Hematopoietic multipotent progenitor cell treated with erythropoietin and hydrocortisone succinate and interleukin-3 and kit ligand, for 6 days (in vitro differentiated cells): ENCODE data around the gene RNF224.
"Not testable (repeated sequence)": the region's sequence is repeated elsewhere in the genome, so short reads cannot be mapped to it uniquely, and the experiment has no call there.

ENCODE experiments used
- DNase-seq: peaks from one replicate; pipeline ENCODE4 v3.0.0-alpha.2; 2015

The RNF224 gene

DNA sequence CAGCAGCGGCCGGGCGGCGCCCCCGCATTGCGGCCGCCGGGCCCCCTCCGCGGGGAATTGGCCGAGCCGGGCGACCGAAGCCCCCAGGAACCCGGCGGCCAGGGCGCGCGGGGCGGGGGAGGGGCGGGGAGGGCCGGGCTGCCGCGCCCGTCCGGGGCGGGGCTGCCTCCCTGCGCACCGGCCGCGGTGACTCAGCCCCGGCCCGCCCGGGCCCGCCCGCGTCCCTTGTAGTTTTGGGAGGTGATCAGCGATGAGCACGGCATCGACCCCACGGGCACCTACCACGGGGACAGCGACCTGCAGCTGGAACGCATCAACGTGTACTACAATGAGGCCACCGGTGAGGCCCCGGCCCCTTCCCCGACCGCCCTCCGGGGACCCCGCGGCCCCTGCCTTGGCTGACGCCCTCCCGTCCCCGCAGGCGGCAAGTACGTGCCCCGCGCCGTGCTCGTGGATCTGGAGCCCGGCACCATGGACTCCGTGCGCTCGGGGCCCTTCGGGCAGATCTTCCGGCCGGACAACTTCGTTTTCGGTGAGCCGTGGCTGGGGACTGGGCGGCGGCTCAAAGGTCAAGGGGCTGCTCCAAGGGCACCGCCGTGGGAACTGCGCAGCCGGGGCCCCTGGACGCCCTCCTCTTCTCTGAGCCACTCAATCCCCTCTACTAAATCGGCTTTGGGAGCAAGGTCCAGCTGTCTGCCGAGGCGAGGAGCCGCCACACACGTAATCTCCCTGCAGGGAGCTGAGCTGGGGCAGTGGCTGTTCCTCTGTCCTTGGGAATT lies 14.4 kb downstream of the RNF224 start:
- peak; percentile 78 for DNase-seq

DNA sequence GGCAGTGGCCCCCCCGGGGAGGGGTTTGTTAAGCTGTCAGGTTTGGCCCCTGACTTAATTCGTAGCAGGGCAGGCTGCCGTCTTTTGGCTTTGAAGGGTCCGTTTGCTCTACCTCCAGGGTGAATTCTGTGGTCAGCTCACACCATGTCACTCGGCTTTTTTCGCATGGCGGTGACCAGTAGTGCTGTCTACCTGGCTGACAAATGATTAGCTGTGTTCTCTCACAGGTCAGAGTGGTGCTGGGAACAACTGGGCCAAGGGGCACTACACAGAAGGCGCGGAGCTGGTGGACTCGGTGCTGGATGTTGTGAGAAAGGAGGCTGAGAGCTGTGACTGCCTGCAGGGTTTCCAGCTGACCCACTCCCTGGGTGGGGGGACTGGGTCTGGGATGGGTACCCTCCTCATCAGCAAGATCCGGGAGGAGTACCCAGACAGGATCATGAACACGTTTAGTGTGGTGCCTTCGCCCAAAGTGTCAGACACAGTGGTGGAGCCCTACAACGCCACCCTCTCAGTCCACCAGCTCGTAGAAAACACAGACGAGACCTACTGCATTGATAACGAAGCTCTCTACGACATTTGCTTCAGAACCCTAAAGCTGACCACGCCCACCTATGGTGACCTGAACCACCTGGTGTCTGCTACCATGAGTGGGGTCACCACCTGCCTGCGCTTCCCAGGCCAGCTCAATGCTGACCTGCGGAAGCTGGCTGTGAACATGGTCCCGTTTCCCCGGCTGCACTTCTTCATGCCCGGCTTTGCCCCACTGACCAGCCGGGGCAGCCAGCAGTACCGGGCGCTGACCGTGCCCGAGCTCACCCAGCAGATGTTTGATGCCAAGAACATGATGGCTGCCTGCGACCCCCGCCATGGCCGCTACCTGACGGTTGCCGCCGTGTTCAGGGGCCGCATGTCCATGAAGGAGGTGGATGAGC lies 15.2 kb downstream of the RNF224 start:
- DNase-seq: no peak

DNA sequence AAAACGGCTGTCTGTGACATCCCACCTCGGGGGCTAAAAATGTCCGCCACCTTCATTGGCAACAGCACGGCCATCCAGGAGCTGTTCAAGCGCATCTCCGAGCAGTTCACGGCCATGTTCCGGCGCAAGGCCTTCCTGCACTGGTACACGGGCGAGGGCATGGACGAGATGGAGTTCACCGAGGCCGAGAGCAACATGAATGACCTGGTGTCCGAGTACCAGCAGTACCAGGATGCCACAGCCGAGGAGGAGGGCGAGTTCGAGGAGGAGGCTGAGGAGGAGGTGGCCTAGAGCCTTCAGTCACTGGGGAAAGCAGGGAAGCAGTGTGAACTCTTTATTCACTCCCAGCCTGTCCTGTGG lies 15.9 kb downstream of the RNF224 start:
- DNase-seq: not testable (repeated sequence)

DNA sequence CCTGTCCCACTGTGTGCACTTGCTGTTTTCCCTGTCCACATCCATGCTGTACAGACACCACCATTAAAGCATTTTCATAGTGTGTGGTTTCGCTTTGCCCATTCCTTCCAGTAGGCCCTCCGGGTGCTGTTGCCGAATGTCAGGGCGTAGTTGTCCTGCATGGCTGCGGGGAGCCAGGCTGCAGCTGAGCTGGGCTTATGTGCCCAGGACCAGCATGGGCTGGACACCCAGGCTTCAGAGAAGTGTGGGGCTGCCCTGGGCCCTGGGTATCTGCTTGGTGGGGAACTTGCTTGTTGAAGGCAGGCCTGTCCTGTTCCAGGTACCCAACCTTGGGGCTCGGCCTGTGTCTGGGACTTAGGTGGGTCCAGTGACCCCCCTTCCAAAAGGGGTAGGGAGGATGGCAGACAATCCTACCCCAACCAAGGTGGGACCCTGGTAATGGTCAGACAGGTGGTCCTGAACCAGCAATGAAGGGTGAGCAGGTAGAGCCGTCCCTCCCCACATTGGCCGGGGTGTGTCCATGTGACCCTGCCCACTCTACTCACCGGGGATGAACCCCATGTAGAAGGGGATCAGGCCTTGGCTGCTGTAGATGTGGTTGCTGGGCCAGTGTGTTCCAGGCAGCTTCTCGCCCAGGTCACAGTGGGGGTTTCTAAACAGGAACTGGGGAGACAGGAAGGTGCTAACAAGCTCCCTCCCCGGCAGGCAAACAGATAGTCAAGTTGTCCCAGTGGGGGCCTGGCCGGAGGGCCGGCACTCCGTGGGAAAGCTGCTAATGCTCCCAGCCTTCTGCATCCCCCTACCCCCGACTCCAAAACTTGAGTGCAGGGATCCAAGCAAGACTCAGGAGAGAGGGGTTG lies 16.6 kb downstream of the RNF224 start:
- DNase-seq: peak; percentile 46

DNA sequence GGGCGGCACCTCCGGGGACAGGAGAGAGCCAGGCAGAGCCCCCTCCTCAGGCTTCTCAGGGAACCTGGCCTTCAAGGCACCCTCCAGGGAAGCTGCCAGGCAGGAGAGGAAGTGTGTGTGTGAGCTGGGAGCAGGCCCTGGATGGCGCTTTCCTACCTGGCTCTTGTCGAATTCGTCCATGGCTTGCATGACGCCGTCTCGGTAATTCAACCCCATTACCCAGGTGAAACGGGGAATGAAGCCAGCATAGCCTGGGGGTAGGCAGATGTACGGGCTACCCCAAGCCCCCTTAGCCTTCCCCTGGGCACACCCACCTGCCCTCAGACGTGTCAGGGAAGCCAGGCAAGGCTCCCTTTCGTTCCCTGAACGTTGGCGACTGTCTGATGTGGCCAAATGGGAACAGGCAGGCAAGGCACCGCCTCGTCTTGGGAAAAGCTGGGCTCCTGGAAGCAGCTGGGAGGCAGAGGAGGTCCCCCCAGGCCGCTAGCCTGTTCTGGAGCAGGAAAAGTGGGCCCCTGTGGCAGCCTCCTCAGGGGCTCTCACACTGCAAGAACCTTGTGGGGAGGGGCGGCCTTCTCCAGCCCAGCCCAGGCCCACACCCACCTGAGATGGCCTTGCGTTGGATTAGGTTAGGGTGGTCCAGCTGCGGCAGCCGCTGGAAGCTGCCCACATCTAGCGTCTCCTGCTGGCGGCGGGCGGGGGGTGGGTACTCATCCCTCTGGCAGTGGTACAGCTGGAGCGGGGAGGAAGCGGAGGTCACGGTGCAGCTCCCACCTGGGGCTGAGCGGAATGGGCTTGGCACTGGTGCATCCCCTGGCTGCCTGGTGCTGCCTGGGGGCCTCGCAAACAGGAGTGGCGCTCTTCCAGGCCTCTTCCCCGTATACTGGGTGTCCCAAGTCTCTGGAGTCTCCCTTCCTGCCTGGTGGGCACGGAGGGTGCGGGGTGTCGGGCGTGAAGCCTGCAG lies 17.5 kb downstream of the RNF224 start:
- DNase-seq: no peak

DNA sequence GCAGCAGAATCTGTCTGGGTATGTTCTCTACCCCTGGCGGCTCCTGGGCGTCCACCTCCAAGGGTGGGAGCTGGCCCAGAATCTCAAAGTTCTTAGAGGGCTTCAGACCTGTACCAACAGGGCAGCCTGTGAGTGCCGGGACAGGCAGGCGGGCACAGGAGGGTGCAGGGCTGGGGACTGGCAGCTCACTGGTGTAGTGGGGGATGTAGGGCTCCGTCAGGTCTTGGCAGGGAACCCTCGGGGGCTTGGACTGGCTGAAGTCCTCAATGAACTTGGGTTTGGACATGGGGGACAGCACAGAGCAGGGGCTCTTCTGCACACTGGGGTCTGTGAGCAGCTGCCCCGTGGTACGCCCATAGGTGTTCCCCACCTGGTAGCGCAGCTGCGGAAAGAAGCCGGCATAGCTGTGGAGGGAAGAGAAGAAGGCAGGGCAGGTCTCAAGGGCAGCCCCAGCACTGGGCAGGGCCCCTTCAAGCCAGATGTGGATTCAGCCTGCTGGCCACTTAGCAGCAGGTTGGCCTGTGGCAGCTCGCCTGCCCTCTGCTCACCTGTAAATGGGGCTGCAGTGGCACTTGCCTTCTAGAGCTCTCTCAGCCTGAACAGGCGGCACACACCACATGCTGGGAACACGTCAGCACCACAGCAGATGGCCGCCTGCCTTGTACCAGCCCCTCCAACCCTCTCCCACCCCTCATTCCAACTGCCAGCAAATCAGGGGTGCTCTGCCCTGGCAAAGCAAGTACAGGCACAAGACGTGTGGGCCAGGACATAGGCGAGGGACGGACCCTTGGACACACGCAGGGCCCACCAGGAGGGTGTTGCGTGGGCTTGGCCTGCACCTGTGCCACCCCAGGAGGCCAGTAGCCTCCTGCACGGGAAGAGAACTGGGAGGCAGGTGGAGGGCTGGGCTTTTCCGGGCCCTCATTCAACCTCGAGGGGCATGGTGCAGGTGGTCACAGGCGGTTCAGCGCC lies 18.4 kb downstream of the RNF224 start:
- DNase-seq: no peak

DNA sequence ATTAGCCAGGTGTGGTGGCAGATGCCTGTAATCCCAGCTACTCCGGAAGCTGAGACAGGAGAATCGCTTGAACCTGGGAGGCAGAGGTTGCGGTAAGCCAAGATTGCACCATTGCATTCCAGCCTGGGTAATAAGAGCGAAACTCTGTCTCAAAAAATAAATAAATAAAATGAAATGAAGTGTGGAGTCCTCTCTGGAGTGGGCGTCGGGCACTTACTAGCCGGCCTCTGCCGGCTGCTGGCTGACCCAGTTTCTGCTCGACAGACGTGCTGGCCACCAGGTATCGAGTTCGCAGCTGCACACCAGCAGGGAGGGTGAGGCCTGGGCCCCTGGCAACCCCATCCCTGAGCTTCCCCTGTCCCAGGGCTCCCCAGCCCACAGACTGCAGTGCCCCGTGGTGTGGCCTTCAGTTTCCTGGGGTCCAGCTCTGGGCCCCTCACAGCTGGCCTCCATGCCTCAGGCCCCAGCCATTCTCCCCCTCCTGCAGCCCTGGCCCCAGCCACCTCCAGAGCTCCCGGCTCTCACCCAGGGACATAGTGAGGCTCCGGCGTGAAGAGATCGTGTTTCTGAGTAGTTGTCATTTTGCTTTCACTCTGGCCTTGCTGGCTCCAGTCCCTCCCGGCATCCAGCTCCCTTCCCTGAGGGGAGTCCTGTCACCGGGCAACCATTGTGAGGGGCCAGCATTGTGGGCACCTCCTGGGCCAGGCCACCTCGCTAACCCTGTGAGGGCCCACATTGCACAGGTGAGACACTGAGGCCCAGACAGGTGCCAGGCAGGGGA lies 20.0 kb downstream of the RNF224 start:
- DNase-seq: no peak

DNA sequence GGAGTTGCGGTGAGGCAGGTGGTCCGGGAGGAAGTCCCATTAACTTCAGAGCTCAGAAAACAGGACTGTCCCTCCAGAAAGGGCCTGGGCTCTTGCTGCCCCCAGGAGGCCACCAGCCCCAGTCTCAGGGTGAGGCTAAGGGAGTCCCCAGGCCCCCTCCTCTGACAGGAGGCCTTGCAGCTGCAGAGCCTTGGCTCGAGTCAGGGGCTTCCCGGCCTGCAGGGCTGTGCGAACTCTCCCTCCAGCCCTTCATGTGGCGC lies 20.5 kb downstream of the RNF224 start:
- DNase-seq: no peak

DNA sequence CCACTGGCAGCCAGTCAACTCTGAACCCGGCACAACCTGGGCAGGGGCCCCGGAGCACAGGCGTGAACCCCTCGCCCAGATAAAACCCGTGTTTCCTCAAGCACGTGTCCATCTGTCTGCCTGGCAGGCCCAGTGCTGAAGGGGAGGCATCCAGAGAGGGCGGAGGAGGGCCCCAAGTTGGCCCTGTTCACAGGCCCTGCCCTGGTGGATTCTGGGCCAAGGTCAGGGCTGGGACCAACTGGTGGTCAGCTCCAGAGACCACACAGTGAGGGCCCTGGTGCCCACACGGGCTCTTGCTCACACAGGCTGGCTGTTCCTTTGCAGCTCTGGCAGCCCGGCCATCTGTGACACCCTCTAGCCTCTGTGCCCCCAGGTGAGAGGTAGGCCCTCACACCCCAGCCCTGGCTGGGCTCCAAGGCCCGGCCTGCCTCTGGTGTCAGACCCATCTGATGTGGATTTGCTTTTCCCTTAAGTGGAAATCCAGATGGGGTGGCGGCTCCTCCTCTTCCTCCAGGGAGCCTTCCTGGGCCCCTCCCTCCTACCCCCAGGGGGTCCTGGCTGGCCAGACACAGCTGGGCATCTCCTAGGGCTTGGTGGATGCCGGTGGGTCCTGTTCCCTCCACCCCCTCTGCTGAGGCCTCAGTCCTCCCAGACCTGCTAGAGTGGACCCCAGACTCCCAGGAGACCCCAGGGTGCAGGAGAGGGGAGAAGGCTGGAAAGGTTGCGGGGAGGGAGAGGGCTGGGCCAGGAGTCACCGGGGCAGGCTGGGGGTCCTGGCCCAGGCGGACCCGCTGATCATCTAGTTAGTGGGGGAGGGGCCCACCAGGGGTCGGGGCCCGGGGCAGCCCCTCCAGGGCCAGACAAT lies 23.3 kb downstream of the RNF224 start:
- DNase-seq: no peak

DNA sequence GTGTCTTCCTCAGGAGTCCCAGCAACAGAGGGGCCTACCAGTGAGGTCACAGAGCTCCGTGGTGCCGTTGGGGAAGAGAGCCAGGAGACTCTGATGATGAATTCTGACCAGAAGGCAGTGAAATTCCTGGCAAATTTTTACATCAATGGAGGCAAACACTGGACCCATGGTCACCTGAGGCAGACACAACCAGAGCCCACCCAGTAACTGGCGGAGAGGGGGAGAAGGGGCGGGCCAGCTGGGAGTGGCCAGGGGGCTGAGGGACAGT lies 23.8 kb downstream of the RNF224 start, which contains the start of gene STPG3:
TSS of gene STPG3 (plus strand) at position 93 of the 268 bp plus-strand sequence. CDS start at position 94, 1 bp downstream.
- no peak for DNase-seq

DNA sequence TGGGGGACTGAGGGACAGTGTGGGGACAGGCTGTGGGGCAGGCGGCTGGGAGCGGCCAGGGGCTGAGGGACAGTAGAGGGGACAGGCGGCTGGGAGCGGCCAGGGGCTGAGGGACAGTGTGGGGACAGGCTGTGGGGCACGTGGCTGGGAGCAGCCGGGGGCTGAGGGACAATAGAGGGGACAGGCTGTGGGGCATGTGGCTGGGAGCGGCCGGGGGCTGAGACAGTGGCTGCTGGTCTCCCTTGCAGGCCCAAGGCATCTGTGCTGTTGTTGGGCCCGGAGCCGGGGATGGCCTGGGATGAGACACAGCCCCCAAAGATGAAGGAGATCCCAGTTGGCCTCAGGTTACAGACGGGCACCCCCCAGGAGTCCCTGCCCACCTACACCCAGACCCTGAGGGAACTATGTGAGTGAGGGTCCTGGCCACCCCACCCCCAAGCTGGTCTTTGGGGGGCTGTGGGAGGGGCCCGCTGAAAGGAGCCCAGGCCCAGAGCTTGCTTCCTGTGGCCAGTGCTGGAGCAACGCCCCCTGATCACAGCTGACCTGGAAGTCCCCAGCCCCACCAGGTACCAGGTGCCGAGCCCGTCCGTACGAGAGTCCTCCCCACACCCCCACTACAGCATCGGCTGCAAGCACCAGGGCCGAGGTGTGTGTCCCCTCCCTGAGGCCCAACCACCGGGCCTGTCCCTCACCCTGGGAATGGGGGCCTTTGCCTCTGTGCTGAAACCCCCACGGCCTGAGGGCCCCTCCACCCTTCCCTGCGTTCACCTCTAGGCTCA lies 24.4 kb downstream of the RNF224 start:
- DNase-seq: no peak

DNA sequence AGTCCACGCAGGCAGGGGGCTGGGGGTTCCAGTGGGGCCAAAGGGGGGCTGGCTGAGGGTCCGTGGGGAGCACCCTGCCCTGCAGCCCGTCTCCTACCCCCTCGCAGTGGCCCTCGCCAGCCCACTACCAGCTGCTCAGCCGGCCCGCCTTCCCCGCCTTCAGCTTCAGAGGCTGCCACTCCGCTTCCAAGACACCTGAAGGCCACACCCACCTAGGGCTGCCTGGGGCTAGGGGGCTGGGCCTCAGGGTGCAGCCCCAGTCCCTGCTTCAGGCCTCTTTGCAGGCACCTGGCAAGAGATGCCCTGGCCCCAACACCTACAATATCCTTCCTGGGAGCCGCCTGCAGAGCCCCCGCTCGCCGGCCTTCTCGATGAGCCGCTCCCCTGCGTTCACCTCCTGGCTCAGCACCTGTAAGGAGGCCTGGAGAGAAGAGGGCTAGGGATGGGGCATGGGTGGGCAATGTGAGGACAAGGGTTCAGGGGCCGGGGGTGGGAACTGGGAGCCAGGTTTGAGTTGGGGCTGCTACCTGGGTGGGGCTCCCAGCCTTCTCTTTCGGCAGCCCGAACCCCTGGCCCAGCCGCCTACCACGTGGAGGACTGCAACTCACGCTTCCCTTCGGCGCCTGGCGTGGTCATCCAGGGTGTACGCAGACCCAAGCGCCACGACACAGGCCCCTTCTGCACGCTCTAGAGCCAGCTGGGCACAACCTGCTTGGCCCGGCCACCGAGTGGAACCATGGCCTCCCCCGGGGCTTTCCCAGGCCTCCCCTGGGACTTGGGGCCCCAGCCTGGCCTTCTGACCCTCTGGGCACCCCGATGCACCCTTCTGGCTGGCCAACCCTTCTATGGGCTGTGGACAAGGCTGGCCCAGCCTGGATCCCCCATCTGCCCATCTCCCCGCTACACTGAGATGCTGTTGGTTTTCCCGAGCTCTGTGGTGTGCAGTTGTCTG lies 25.5 kb downstream of the RNF224 start:
- no peak for DNase-seq

DNA sequence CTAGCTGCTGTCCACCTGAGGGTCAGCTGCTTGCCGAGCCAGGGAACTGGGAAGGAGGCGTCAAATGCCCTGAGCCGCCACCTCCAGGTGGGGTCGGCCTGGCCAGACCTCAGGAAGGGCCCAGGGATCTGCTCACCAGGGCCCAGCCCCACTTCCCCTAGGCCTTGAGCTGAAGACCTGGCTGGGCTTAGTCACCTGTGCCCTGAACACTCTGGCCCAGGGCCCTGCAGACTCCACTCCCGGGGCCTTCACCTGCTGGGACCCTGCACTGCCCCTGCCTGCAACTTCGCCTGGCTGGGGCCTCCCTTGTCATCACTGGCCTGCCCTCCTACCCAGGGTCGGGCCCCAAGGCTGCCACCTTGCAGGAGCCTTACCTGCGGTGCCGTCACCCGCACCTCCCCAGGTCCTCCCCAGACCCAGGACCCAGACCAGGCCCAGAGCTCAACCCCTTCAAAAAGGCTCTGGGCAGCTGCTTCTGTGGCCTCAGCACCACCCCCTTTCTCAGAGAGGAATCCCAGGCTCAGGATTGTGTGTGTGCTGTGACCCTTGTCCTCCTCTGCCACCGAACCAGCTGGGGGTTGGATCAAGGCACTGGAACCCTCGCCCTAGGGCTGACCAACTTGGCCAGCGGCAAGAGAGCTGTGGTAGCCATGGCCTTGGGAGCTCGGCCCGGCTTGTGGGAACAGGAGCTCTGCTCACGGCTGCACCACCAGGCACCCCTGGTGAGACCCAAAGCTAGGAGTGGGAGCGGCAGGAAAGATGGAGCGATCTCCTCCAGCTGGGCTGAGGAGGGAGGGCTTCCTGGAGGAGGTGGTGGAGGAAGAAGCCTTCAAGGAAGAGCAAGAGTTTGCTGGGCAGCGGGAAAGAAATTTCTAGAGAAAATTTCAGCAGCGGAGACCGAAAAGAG lies 26.7 kb downstream of the RNF224 start:
- no peak for DNase-seq

DNA sequence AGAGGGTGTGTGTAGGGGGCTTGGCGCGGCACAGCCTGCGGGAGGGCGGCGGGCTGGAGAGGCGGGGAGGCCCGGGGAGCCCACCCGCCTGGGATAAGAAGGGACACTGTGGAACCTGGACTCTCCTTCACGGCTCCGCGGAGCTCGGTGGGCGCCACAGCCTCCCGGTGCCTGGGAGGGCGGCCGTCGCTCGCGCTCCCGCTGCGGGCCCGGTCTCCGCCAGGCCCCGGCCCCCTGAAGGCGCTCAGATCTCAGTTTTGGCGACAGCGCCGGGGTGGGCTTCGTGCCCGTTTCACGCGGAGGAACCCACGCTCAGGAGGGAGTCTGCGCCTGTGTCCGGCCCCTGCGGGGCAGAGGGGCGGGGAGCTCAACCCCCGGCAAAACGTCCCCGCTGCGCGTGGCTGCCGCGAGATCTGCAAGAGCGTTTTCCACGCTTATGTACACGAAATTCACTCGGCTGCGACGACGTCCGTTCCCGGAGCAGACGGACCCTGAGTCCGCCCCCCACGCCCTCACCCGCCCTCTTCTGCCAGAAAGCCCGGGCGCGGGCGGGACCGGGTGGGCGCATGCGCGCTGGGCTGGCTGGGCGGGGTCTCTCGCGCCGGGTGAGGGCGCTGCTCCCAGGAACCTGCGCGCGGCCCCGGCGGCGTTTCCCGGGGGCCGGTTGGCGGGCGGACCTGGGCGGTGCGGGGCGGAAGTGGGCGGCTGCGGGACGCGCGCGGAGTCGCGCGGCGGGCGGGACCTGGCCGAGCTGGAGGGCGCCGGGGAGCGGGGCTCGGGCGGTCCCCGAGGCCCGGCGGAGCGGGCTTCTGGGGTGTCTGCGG lies 27.5 kb downstream of the RNF224 start, which contains the start of gene NELFB:
TSS of gene NELFB (plus strand) at position 704 of the 824 bp plus-strand sequence.
- peak; percentile 92 for DNase-seq
